ENCODE data around the gene ZNF655.

- TF ChIP-seq POLR2A (IDR thresholded peaks at IDR 0.05) = no peak
- no peak for TF ChIP-seq EP300 (IDR thresholded peaks at IDR 0.05)
Observed at GRCh38 chr7:99615989-99616358, 57.5 kb downstream of the ZNF655 start.
